Aorta (tissue), 5 donors: Measurements from ENCODE around the gene ACADM. TPM values are rescaled to one million over a fixed set of nuclear protein-coding genes. Genes with fewer than 3 reads are reported as not detected.

ENCODE experiments used
- ATAC-seq: fragments of 200-7000 bp; cut with Tn5 transposase; one replicate; pipeline ENCODE4 v1.9.1; 2022; ENCODE audit warnings: moderate library complexity; ENCODE audit not compliant: low FRiP score
- DNase-seq, 2 donors: peaks; one replicate each; pipeline ENCODE4 v3.0.0-alpha.2; 2020
- H3K27ac ChIP-seq, 2 donors: one replicate each; pipeline ENCODE4 v1.5.1; 2013; ENCODE audit warnings: low read length in 2 of 2, mild to moderate bottlenecking in 2 of 2, moderate library complexity in 2 of 2, control low read depth in 1 of 2, inconsistent platforms in 1 of 2, low read depth in 1 of 2
- H3K27me3 ChIP-seq, 2 donors: one replicate each; pipeline ENCODE4 v1.6.1; 2013; ENCODE audit warnings: control low read depth in 1 of 2, low read length in 1 of 2, mild to moderate bottlenecking in 1 of 2, moderate library complexity in 1 of 2; ENCODE audit not compliant: insufficient read depth in 2 of 2, control insufficient read depth in 1 of 2
- H3K36me3 ChIP-seq, 2 donors: one replicate each; pipeline ENCODE4 v1.6.1; 2013; ENCODE audit warnings: control low read depth in 1 of 2, low read length in 1 of 2, mild to moderate bottlenecking in 1 of 2; ENCODE audit not compliant: insufficient read depth in 2 of 2, control insufficient read depth in 1 of 2
- H3K4me1 ChIP-seq, 2 donors: one replicate each; pipeline ENCODE4 v1.6.1; 2013; ENCODE audit warnings: low read length in 2 of 2, control low read depth in 1 of 2, mild to moderate bottlenecking in 1 of 2, moderate library complexity in 1 of 2; ENCODE audit not compliant: insufficient read depth in 2 of 2, control insufficient read depth in 1 of 2
- H3K4me3 ChIP-seq, 2 donors: one replicate each; pipeline ENCODE4 v1.5.1; 2013; ENCODE audit warnings: low read length in 2 of 2, control low read depth in 1 of 2, mild to moderate bottlenecking in 1 of 2
- H3K9me3 ChIP-seq: one replicate; pipeline ENCODE4 v1.6.1; 2013; ENCODE audit warnings: mild to moderate bottlenecking, low read length; ENCODE audit not compliant: control insufficient read depth
- WGBS, 2 donors: extraction: QIAGEN DNeasy Blood & Tissue Kit; methylation state at CpG; one replicate each; pipeline ENCODE4 v1.1.7; 2013; 5-methylcytosine and 5-hydroxymethylcytosine counted together
- intact Hi-C, 2 donors: fragments of 100-400 bp; cut with DNase I; formaldehyde crosslinking; loops; one replicate each; pipeline versions ENCODE4 v1.14.2 to v1.15.0; 2022
- polyA plus RNA-seq, 2 donors: library from polyadenylated mRNA; stranded (reverse); fragments of 200-250 nt; gene quantifications; one replicate each; pipeline ENCODE4 v1.2.3, GENCODE V29; 2013
- total RNA-seq, 2 donors: library from RNA; stranded (reverse); fragmentation: NEBNext Ultra II Directional; extraction: Animal tissue kit (Norgen Biotek cat#: 25700); gene quantifications; one replicate each; pipeline ENCODE4 v1.2.1, GENCODE V29; 2021
- donor health status: healthy with polysubstance abuse.
- donor health status: Bipolar disorder and iron deficiency.
- donor health status: DM: no; HTN: no; CAD: no.
- donor health status: DM: no; HTN: no; CAD: no.
- donor health status: DM: yes; HTN: yes; CAD: no.

The ACADM gene
- total and polyA plus RNA-seq, 4 donors = 37.8 to 71.9 (median 40.5) TPM

- Histone ChIP-seq H3K4me1 (no peaks in the 10 kb centered on the region), H3K27me3 (no peaks in the 10 kb centered on the region), H3K27ac (no peak overlapping the region), H3K4me3 (no peak overlapping the region), H3K36me3 (no peaks in the 10 kb centered on the region), H3K9me3 (no peaks in the 10 kb centered on the region)
- 36 to 37% methylated on average over 1 of the region's 1 CpG for WGBS, 2 donors
- intact Hi-C loops = no loop called here
- no peak for ATAC-seq
- no peak for DNase-seq
Measured at GRCh38 chr1:75811211-75811981, 86.9 kb downstream of the ACADM start.

- H3K27me3 ChIP-seq = no peaks in the 10 kb centered on the region
- intact Hi-C loops = no loop called here
- no peak overlapping the region for H3K4me3 ChIP-seq
- no peaks in the 10 kb centered on the region for H3K4me1 ChIP-seq
- H3K9me3 ChIP-seq = no peaks in the 10 kb centered on the region
- no peak overlapping the region for H3K27ac ChIP-seq
- no peaks in the 10 kb centered on the region for H3K36me3 ChIP-seq
- WGBS, 2 donors = 74 to 88% methylated on average over 3 of the region's 3 CpGs
- no peak for DNase-seq
- ATAC-seq = no peak
Measured at GRCh38 chr1:75812065-75812464, 87.6 kb downstream of the ACADM start.

Other genes with a start within 250 kb of the ACADM start
- 1 to 10 TPM; 1.0 to 1.1 TPM for gene SLC44A5, start 113.6 kb upstream of the ACADM start, total RNA-seq
- gene SLC44A5, start 113.6 kb upstream of the ACADM start, polyA plus RNA-seq = 1 to 10 TPM in 1 of 2 donors, under 1 TPM in 1; 0.75 to 1.6 TPM
- 10 to 100 TPM; 53.7 to 77.3 TPM for gene RABGGTB, start 61.5 kb downstream of the ACADM start, total RNA-seq
- gene RABGGTB, start 61.5 kb downstream of the ACADM start, polyA plus RNA-seq = 10 to 100 TPM; 53.2 to 72.9 TPM
- gene MSH4, start 72.2 kb downstream of the ACADM start, total RNA-seq = under 1 TPM; 0.68 to 0.72 TPM
- gene MSH4, start 72.2 kb downstream of the ACADM start, polyA plus RNA-seq = under 1 TPM in 1 of 2 donors, not detected in 1; 0.46 TPM
- not detected for gene ASB17, start 207.7 kb downstream of the ACADM start, total RNA-seq
- gene ASB17, start 207.7 kb downstream of the ACADM start, polyA plus RNA-seq = not detected